H1 (cell line): ENCODE data around the gene TKFC.

Experiments
- CREB1 ChIP-seq: IDR thresholded peaks from 2 replicates; pipeline ENCODE4 v1.6.1; 2012; ENCODE audit warnings: inconsistent platforms
- JUN ChIP-seq: IDR thresholded peaks from 2 replicates; pipeline ENCODE4 v1.6.1; 2011; ENCODE audit warnings: low read depth, mild to moderate bottlenecking, improper control_type of control experiment, low read length
- RAD21 ChIP-seq, 2 experiments: IDR thresholded peaks in 1 of 2; conservative IDR thresholded peaks in 1 of 2; 2 replicates each; pipeline ENCODE4 v1.6.1; 2011; ENCODE audit warnings: low read depth in 2 of 2, low read length in 2 of 2, improper control_type of control experiment in 1 of 2, inconsistent platforms in 1 of 2, mild to moderate bottlenecking in 1 of 2, moderate library complexity in 1 of 2
- SIN3A ChIP-seq, 2 experiments: IDR thresholded peaks in 1 of 2; conservative IDR thresholded peaks in 1 of 2; 2 replicates each; pipeline ENCODE4 v1.6.1; 2011 to 2012; ENCODE audit warnings: low read length in 2 of 2, improper control_type of control experiment in 1 of 2, low read depth in 1 of 2, mild to moderate bottlenecking in 1 of 2
- TAF1 ChIP-seq: IDR thresholded peaks from 2 replicates; pipeline ENCODE4 v1.6.1; 2011; ENCODE audit warnings: mild to moderate bottlenecking, low read depth, low read length
- TEAD4 ChIP-seq: IDR thresholded peaks from 2 replicates; pipeline ENCODE4 v1.6.1; 2012; ENCODE audit warnings: low read depth, low read length, inconsistent platforms, mixed read lengths
- TF ChIP-seq, protein P1 (sequence below), 3 experiments: IDR thresholded peaks; 1 replicate in 2 of 3; 2 replicates in 1 of 3; pipeline versions ENCODE4 v1.5.1 to v1.6.1; 2011; ENCODE audit warnings: low read length in 3 of 3, mild to moderate bottlenecking in 3 of 3, inconsistent platforms in 2 of 3, low read depth in 1 of 3, moderate library complexity in 1 of 3; ENCODE audit not compliant: insufficient read depth in 1 of 3; ENCODE audit errors: control extremely low read depth in 1 of 3
- TF ChIP-seq, protein P2 (sequence below): IDR thresholded peaks from 2 replicates; pipeline ENCODE4 v1.6.1; 2012; ENCODE audit warnings: low read length, inconsistent platforms
- TF ChIP-seq, protein P3 (sequence below): IDR thresholded peaks from 2 replicates; pipeline ENCODE4 v1.6.1; 2011; ENCODE audit warnings: low read depth, mild to moderate bottlenecking, low read length; ENCODE audit not compliant: insufficient read depth

GRCh38 chr11:61356706-61357105 is 23.7 kb downstream of the TKFC start:
- TF ChIP-seq SIN3A (conservative IDR thresholded peaks at IDR 0.05 in 1 of 2, IDR thresholded peaks at IDR 0.05 in 1 of 2; ENCODE audit: low read depth in 1 of 2, low read length in 2 of 2) (no peak), TEAD4 (no peak), CREB1 (no peak), JUN (no peak), RAD21 (IDR thresholded peaks at IDR 0.05 in 1 of 2, conservative IDR thresholded peaks at IDR 0.05 in 1 of 2; ENCODE audit: low read depth in 2 of 2, low read length in 2 of 2) (no peak), TAF1 (no peak)
- TF ChIP-seq, protein P1, sequence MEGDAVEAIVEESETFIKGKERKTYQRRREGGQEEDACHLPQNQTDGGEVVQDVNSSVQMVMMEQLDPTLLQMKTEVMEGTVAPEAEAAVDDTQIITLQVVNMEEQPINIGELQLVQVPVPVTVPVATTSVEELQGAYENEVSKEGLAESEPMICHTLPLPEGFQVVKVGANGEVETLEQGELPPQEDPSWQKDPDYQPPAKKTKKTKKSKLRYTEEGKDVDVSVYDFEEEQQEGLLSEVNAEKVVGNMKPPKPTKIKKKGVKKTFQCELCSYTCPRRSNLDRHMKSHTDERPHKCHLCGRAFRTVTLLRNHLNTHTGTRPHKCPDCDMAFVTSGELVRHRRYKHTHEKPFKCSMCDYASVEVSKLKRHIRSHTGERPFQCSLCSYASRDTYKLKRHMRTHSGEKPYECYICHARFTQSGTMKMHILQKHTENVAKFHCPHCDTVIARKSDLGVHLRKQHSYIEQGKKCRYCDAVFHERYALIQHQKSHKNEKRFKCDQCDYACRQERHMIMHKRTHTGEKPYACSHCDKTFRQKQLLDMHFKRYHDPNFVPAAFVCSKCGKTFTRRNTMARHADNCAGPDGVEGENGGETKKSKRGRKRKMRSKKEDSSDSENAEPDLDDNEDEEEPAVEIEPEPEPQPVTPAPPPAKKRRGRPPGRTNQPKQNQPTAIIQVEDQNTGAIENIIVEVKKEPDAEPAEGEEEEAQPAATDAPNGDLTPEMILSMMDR (IDR thresholded peaks at IDR 0.05; ENCODE audit: control extremely low read depth in 1 of 3, insufficient read depth in 1 of 3, low read depth in 1 of 3, low read length in 3 of 3) = no peak
- TF ChIP-seq, protein P2, sequence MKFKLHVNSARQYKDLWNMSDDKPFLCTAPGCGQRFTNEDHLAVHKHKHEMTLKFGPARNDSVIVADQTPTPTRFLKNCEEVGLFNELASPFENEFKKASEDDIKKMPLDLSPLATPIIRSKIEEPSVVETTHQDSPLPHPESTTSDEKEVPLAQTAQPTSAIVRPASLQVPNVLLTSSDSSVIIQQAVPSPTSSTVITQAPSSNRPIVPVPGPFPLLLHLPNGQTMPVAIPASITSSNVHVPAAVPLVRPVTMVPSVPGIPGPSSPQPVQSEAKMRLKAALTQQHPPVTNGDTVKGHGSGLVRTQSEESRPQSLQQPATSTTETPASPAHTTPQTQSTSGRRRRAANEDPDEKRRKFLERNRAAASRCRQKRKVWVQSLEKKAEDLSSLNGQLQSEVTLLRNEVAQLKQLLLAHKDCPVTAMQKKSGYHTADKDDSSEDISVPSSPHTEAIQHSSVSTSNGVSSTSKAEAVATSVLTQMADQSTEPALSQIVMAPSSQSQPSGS = no peak
- TF ChIP-seq, protein P3, sequence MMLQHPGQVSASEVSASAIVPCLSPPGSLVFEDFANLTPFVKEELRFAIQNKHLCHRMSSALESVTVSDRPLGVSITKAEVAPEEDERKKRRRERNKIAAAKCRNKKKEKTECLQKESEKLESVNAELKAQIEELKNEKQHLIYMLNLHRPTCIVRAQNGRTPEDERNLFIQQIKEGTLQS = no peak
